SKM-1 treated with dmso at 0.1 percent for 144 hours (cell line): ENCODE data around the gene HAPLN2.
"Not testable (repeated sequence)": the region's sequence is repeated elsewhere in the genome, so short reads cannot be mapped to it uniquely, and the experiment has no call there.

Experiments
- DNase-seq: peaks from one replicate; lab custom pipeline; 2025; ENCODE audit not compliant: unreplicated experiment; lab: John Stamatoyannopoulos, UW

HAPLN2 gene

GRCh38 chr1:156618853-156619581 lies at the start of gene HAPLN2:
HAPLN2 (plus strand) TSS chr1:156619415; CDS start chr1:156623491, 4,076 bp downstream.
- peak; percentile 34 for DNase-seq

GRCh38 chr1:156571261-156571852 lies 47.9 kb upstream of the HAPLN2 start:
- DNase-seq = peak; percentile 43

GRCh38 chr1:156571919-156572662 lies 47.1 kb upstream of the HAPLN2 start, which contains the start of gene IQGAP3:
IQGAP3 (minus strand) TSS chr1:156572565; CDS start chr1:156572529, 36 bp downstream.
- peak; percentile 92 for DNase-seq

GRCh38 chr1:156572663-156573018 lies 46.6 kb upstream of the HAPLN2 start:
- DNase-seq = no peak

GRCh38 chr1:156574039-156574633 lies 45.1 kb upstream of the HAPLN2 start:
- no peak for DNase-seq

- no peak for DNase-seq
Observed at GRCh38 chr1:156577550-156577949, 41.7 kb upstream of the HAPLN2 start.

GRCh38 chr1:156578055-156578454 lies 41.2 kb upstream of the HAPLN2 start:
- DNase-seq = no peak

- no peak for DNase-seq
Observed at GRCh38 chr1:156579472-156579871, 39.7 kb upstream of the HAPLN2 start, which contains the start of gene TTC24. TTC24 (plus strand) TSS chr1:156579723; CDS start chr1:156581365, 1,642 bp downstream.

GRCh38 chr1:156581661-156582387 lies 37.4 kb upstream of the HAPLN2 start:
- DNase-seq = no peak

GRCh38 chr1:156582388-156583017 lies 36.7 kb upstream of the HAPLN2 start:
- no peak for DNase-seq

GRCh38 chr1:156583821-156584622 lies 35.2 kb upstream of the HAPLN2 start:
- DNase-seq = peak; percentile 90

- DNase-seq = no peak
Observed at GRCh38 chr1:156584813-156585212, 34.4 kb upstream of the HAPLN2 start.

- DNase-seq = no peak
Observed at GRCh38 chr1:156586323-156586722, 32.9 kb upstream of the HAPLN2 start.

- DNase-seq = no peak
Observed at GRCh38 chr1:156586892-156587477, 32.2 kb upstream of the HAPLN2 start.

GRCh38 chr1:156587927-156588326 lies 31.3 kb upstream of the HAPLN2 start:
- not testable (repeated sequence) for DNase-seq

- DNase-seq = no peak
Observed at GRCh38 chr1:156589546-156589945, 29.7 kb upstream of the HAPLN2 start.

GRCh38 chr1:156590326-156591180 lies 28.7 kb upstream of the HAPLN2 start:
- DNase-seq = no peak

- DNase-seq = no peak
Observed at GRCh38 chr1:156591181-156591431, 28.1 kb upstream of the HAPLN2 start.
